H1 (cell line): ENCODE data around the gene ALPG. TPM values are rescaled to one million over a fixed set of nuclear protein-coding genes. Genes with fewer than 3 reads are reported as not detected.

ENCODE experiments used
- RBBP5 ChIP-seq: IDR thresholded peaks from 2 replicates; pipeline ENCODE4 v1.7.1; 2012; ENCODE audit warnings: low read depth, mild to moderate bottlenecking, inconsistent platforms, low read length, moderate library complexity, borderline replicate concordance
- polyA plus RNA-seq, 7 experiments: library from polyadenylated mRNA; depleted of rRNA in 3 of 7; stranded (reverse) in 5 of 7; unstranded in 2 of 7; fragments of >200 nt in 5 of 7; fragments of 200-250 nt in 2 of 7; gene quantifications; 1 replicate in 5 of 7; 2 replicates in 1 of 7; 4 replicates in 1 of 7; pipeline versions ENCODE4 v1.2.1 to v1.2.3, GENCODE V29; 2011 to 2013; ENCODE audit warnings: missing spikeins in 2 of 7, mixed read lengths in 2 of 7
- total RNA-seq: library from RNA; stranded (reverse); fragmentation: NEBNext Ultra II Directional; extraction: Animal tissue kit (Norgen Biotek cat#: 25700); gene quantifications from 2 replicates; pipeline ENCODE4 v1.2.1, GENCODE V29; 2021

Gene ALPG
- total and polyA plus RNA-seq, 2 of the 8 experiments (the other 6 are each of a cell fraction or from before 2014, with no cell fraction given), result 0.56 to 2.1 TPM

GRCh38 chr2:232447091-232447620 is 40.5 kb downstream of the ALPG start (continued):
- no peak for TF ChIP-seq RBBP5
